Nucleus accumbens (tissue), 56 donors: ENCODE results near the gene ATF6B.
"Not testable (repeated sequence)": the region's sequence is repeated elsewhere in the genome, so short reads cannot be mapped to it uniquely, and the experiment has no call there.

Source experiments
- DNase-seq, 56 donors: peaks; one replicate each; lab custom pipeline; 2025; lab: John Stamatoyannopoulos, UW

Gene ATF6B

DNA sequence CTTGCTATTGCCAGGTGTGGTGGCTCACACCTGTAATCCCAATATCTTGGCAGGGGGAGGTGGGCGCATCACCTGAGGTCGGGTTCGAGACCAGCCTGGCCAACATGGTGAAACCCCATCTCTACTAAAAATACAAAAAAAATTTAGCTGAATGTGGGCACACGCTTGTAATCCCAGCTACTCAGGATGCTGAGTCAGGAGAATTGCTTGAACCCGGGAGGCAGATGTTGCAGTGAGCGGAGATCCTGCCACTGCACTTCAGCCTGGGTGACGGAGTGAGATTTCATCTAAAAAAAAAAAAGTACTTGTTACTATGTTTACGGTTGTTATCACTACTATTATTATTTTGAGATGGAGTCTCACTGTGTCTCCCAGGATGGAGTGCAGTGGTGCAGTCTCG is 28.8 kb upstream of the ATF6B start:
- DNase-seq, result no peak

DNA sequence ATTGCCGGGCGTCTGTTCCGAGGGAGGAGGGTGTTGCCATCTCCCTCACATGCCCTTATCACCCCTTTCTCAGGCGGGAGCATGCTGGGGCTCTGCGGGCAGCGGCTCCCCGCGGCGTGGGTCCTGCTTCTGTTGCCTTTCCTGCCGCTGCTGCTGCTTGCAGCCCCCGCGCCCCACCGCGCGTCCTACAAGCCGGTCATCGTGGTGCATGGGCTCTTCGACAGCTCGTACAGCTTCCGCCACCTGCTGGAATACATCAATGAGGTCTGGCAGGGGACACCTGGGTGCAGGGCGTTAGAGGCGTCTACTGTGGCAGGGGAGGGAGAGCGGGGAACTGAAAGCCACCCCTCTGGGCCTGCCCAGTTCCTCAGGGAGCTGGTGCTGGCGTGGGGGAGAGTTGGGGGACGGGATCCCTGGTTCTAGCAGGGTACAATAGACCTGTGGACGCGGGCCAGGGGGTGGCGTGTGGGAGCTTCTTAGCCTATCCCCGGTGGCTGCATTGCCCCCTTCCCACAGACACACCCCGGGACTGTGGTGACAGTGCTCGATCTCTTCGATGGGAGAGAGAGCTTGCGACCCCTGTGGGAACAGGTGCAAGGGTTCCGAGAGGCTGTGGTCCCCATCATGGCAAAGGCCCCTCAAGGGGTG is 26.6 kb upstream of the ATF6B start:
- peak in 38 of 56 donors; percentile 26 to 80 (median 57) for DNase-seq

DNA sequence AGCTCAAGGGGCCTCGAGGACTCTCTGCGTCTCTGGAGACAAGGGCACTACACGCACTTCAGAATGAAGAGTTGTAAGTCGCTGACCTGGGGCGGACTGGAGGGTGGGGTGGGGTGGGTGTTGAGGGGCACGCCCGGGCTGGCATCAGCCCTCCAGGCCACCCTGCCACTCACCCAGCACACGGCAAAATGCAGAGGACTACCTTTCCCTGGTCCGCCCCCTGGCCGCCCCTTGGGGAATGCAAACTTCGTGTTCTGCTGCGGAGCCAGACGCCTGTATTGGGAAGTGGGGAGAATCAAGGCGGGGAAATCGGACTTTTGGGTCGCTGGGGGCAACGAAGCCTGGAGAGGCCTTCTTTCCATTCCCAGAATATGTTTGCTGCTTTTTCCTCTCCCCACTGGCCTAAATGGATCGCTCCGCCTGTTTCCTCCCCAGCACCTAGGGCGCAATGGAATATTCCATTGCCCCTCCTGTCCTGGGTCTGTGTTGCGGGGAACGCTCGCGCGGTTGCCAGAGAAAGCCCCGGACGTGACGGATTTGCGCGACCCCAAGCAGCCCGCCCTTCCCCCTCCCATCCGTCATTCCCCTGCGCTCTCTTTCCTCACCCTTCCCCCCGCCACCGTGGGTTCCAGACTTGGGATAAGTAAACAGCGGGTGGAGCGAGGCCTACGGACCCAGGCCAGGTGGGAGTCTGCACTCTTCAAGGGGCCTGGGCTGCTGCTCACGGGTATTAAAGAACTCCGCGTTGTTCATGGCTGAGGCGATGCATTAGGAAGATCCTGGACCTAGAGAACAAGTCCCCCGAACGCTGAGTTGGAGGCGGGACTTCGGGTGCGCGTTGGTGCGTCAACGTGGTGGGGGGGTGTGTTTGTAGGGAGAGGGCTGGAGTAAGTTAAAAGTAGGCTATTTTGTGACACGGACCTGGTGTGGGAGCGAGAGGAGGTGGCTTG is 25.8 kb upstream of the ATF6B start, which contains the start of gene PPT2:
Gene PPT2, plus strand, starts transcription at position 578 of the 950 bp plus-strand sequence. CDS start 454 bp downstream, outside the sequence.
- peak; percentile 41 to 96 (median 86) for DNase-seq

DNA sequence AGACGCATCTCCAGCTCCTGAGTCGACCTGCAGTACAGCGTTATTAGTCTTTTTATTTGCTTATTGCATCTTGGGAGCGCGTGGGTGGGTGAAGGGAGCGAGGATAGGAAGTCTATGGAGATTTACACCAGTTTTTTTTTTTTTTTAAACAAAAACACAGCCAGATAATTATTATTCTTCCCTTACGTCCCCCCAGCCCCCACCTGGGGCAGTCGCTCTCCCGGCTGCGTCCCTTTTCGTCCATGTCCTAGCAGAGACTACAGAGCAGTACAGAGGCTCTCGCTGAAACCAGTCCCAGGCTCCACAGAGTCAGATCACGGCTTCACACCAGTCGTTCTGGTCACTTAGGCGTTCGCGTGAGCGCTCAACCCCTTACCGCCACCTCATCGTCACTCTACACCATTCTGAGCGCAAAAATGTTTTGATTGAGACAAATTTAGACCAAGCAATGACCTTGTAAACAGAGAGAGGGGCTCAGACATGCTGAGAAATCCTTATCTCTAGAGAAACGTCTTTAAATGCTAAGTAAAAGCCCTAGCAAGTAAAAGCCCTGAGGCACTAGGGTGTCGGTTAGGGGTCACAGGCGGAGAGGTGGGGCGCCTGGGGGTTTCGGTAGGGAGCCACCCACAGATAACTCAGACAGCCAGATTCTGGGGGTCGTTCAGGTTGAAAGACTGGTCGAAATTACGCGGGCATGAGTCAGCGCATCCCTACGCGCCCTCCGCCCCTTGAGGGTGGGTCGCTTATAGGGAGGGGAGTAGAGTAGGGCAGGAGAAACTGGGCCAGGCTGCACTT is 24.9 kb upstream of the ATF6B start:
- peak in 20 of 56 donors; percentile 7 to 60 (median 44) for DNase-seq

DNA sequence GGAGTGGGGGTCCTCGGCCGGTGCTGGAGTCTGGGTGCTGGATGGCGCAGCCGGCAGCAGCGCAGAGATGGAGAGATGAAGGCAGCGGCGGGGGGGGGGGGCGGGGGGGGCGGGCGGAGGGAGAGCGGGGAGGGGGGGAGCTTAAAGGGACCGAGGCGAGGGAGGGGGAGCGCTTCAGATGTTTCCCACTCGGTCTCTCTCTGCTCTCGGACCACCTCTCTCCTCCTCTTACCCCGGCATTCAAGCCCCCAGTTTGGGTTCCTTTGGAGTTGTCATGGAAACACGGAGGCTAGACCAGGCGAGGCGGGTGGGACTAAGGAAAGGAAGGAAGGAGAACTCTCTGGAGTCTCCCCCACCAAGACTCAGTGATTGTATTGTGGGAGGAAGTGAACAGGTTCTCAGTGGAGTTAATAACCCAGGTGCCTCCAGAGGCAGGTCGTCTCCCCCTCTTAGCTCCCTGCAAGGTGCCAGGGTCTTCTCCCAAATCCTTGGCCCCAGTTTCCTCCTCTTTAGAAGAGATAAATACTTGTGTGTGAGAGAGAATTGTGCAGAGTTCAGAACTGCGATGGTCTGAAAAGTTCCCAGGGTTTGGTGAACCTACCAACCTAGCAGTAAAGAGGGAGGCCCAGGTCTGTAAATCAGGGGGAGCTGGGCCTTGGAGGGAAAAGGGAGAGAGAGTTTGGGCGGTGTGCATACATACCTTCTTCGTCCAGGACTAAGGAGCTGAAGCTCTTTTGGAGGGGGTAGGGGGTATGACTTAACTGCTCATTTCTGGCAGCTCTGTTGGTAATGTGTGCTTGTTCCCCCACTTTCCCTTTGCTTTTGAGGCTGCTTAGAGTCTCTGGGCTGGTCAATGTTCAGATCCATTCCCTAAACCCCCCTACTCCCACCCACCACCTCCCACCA is 24.1 kb upstream of the ATF6B start, which contains the start of gene PRRT1:
Gene PRRT1, minus strand, starts transcription at position 77 of the 906 bp plus-strand sequence. CDS start 112 bp downstream, outside the sequence.
- peak in 33 of 56 donors; percentile 12 to 75 (median 40) for DNase-seq

DNA sequence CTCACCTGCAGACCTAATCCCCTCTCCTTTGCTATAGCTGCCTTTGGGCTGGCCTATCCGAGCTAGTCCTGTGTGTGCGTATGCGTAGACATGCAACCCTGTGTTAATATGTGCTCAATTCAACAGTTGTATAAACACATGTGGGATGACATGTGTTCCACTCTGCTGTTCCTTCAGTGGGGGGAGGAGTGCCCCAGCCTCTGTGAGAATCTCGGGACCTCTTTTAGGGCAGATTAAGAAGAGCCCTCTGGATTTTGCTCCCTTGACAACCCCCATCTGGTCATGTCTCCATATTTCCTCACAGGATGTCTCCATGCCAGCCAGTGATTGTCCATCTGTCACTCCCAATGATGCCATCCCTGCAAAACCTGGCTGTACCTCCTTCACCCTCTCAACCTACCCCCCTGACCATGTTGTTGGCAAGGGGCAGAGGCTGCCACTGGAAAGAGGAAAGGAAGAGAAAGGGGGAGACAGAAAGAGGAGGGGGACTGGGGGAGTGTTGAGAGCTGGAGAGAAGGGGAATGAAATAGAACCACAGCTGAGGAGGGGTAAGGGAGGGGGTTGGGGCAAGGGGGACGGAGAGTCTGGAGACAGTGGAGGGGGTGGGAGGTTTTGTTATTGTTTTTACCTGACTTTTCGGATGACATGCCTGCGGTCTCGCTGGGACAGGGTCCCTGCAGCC is 23.3 kb upstream of the ATF6B start:
- peak in 17 of 56 donors; percentile 13 to 57 (median 35) for DNase-seq

DNA sequence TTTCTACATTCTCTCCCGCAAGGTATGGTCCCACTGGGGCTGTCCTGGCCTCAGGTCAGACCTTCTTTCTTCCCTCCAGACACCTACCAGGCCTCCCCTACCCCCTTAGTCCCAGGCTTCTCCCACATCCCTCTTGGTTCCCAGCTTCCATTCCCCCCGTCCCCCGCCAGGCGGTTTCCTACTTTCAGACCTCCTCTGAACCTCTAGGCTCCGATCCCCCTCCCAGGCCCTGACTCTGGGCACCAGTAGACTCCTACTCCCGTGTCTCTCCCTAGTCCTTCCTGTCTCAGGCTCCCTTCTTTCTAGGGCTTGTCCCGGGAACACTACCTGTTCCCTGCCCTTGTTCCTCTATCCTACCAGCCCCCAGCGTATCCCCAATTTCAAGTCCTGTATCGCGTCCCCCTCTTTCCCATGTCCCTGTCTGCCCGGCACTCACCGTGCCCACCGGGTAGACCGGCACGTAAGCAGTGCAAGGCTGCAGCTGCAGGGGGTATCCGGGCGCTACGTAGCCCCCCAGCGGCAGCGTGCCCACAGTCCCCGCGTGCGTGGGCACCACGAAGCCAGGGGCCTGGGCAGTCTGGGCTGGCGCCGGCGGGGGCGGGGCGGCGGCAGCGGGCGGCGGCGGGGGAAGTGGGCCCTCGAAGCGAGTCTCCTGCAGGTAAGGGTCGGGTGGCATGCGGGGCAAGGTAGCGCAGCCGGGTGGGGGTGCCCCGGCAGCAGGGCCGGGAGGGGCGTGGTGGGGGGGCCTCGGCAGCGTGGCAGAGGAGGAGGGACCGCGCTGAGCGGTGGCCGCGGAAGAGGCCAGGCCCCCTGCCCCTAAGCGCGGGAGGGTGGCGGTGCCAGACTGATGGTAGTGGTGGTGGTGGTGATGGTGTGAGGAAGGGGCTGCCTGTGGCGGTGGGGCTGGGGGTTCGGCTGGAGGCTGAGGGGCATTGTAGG is 22.2 kb upstream of the ATF6B start:
- DNase-seq, result peak in 1 of 56 donors; percentile 10

DNA sequence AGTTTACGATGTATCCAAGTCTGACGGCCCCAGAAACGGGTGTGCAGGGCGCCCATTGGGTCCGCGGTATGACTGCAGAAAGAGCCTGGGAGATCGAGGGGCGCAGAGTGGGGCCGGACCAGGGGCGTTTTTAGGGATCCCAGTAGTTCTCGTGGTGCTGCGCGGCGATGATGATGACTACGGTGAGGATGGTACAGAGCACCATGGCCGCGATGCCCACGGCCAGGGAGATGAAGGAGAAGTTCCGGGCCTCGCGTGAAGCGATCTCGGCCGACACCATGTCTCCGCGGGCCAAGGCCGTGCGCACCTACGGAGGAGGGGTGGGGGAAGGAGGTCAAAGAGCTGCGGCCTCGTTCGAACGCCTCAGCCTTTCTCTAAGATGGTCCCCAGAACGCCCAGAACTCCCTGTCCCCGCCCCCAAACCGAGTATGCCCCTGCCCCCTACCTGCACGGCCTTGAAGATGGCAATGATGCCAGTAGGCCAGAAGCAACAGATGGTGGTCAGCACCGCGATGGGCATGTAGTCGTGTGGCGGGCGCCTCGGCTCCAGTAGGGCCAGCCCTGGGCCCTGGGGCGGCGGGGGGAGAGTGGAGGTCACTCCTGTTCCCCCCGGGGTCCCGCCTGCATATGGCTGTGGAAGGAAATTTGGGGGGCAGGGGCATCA is 21.2 kb upstream of the ATF6B start:
- no peak for DNase-seq

DNA sequence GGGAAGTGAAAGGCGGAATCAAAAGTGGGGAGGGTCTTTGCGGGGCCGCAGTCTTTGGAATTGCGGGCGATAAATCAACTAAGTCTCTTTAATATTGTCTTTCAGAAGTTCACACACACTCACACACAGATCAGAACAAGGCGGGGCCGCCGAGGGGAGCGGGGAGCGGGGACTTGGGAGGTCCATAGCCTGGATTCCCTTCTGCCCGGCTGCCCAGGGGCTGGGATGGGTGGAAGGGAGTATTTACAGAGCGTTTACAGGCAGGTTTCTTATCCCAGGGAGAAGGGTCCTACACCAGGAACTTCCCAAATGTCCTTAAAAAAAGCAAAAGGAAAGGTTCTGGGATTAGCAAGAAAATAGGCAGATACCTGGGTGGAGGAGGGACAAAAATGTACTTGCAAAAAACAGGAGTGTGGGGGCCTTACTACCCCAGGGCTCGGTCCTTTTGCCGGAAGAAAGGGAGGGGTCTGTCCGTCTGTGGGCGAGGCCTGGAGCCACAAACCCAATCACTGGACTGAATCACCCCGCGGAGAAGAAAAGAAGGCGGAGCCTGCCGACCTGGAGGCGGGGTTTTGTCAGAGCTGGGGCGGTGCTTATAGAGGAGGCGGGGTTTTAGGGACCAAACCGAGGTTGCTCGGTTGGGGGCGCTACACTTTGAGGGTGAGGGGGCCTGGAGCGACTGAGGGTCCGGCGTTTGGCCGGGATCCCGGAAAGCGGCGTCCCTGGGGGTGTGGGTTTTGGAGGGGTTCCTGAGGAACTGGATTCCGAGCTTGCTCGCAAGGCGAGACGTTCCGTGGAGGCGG is 20.4 kb upstream of the ATF6B start:
- DNase-seq, result peak in 13 of 56 donors; percentile 3 to 54 (median 26)

DNA sequence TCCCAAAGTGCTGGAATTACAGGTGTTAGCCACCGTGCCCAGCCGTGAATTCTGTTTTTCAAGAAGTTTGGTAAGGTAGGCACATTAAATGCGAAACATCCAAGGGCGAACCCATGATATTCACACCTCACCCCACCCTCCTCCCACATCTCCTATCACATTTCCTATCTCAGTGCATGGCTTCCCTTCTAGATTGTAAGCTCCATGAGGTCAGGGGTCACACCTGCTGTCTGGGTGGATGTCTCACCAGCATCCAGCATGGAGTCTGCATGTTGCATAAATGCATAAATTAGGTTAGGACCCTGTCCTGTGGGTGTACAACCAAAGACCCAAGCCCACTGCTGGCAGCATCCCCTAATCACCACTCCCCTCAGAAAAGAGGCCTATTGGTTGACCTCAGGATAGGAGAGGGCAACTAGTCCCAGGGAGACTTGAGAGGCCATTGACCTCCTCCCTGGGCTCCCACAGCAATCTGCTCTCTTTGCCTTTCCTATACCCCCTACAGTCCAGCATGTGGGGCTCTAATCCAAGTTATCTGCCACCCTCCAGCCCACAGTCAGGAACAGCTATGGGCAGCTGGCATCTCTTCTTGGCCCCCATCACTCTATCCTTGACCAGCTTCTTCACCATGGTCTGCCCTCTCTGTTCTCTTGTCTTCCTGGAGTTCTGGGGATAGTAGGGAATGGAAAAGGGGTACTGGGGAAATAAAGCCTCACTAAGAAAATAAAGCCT is 19.5 kb upstream of the ATF6B start:
- DNase-seq, result no peak

DNA sequence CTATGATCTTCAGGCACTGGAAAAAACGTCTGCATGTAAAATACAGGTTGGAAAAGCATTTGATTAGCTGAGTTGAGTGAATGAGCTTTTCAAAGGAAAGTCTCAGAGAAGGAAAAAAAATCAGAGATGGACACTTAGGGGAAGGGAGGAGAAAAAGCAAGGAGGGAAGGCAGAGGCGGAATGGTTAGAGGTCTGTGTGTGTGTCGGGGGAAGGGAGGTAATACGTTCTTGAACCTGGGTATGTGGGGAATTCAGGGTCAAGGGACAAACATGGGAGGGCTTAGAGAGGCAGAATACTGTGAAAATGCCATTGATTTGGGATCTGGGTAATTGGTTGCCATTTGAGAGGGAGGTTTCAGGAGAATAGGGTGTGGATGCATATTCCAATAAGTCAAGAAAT is 18.6 kb upstream of the ATF6B start:
- DNase-seq, result no peak

DNA sequence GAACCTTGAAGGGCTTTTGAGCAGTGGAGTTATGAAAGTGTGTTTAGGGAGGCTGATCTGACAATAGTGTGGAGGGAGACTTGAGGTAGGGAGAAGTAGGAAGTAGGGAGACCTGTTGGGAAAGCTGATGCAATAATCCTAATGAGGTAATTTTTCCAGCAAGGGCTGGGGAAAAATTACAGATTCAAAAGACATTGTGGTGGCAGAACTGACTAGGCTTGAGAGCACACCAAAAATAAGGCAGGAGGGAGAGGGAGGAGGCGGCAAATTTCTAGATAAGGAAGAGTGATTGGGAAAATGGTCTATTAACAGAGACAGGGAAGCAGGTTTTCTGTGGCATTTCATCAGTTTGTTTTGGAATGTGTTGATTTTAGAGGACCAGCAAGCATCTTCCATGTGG is 18.2 kb upstream of the ATF6B start:
- no peak for DNase-seq

DNA sequence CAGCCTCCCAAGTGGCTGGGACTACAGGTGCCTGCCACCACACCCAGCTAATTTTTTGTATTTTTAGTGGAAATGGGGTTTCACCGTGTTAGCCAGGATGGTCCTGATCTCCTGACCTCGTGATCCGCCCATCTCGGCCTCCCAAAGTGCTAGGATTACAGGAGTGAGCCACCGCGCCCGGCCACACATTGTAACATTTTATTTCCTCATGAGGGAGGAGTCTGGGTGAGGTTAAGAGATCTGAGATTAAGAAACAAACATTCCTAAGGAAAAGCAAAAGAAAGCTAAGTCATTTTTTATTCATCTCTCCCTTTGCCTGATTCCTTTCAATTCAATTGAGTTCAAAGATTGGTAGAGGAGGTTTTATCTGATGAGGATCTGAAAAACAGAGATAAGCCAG is 16.2 kb upstream of the ATF6B start:
- not testable (repeated sequence) for DNase-seq

DNA sequence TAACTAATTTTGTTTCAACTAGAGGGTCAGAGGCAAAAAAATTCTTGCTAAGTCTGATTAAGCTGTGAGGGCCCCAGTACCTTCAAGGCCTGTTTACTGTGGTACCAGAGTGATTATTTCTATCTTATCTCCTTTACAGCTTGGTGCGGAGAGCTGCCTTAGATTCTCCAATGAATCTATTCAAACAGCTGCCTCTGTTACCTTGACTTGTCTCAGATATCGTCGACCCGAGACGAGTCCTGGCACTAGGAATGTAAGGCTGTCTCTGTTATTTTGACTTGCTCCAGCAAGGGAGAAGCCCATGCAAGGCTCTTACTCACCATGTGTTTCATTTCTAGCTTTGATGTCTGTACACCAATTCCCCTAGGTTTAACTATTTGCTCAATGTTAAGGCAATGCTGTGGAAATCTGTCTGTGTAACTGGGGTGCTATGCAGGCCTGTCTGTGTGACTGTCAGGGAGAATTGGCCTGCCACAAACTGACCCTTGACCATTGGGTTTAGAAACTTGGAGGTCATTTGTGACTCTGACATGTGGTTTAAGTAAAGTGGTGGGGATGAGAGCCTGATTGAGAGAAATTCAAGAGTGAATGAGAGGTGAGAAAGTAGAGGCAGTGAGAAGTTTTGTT is 12.5 kb upstream of the ATF6B start:
- DNase-seq, result no peak

DNA sequence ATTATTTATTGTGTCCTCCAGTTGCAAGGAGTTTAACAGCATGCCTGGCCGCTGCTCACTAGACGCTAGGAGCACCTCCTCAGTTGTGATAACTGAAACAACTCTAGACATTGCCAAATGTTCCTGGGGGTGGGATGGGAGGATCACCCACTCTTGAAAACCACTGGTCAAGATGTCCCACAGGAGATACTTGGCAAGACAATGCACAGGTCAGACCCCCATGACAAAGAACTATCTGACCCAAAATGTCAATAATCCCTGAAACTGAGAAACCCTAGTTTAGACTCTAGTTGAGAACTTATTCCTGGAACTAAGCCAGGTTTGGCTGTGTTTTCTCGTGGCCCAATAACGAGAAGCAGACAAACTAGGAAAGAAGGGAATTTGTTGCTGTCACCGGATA is 11.5 kb upstream of the ATF6B start:
- DNase-seq, result no peak
